Activated T-cell treated with anti-CD3 and anti-CD28 coated beads for 1 hour (primary cell): ENCODE data around the gene GTF3A.
A peak's percentile ranks its signal among the peaks of the same experiment; 100 is the strongest.

Experiments used
- DNase-seq: peaks from one replicate; pipeline ENCODE4 v3.0.0-alpha.2; 2020; ENCODE audit warnings: low read depth

GTF3A gene

GRCh38 chr13:27448308-27448707 lies 23.9 kb downstream of the GTF3A start:
- no peak for DNase-seq

DNA sequence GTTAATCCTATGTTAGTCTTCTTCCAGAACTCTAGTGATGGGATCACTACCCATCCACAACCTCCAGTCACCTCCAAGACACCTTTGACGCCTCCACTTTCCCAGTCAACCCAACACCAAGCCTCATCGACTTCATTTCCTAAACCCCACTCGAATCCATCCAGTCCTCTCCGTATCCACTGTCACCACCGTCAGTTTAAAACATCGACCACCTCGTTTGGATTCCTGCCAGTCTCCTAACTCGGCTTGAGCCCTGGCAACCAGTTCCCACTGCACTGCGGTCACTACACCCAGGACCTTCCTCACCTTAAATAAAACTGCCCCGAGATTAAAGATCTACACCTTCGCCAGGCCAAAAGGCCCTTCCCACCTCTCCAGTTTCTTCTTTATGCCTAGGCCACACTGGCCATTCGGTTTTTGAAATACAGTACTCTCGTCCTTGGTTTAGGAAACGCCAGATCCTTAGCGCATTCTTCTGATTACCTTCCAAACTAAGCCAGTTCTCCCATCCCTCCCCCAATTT lies 24.7 kb downstream of the GTF3A start:
- no peak for DNase-seq

GRCh38 chr13:27449936-27450828 lies 25.8 kb downstream of the GTF3A start, which contains the start of gene MTIF3:
TSS of gene MTIF3 (minus strand) at chr13:27450564. CDS start at chr13:27440448, 10,116 bp downstream.
- DNase-seq, result peak; percentile 97

GRCh38 chr13:27450921-27451471 lies 26.6 kb downstream of the GTF3A start:
- DNase-seq, result no peak

DNA sequence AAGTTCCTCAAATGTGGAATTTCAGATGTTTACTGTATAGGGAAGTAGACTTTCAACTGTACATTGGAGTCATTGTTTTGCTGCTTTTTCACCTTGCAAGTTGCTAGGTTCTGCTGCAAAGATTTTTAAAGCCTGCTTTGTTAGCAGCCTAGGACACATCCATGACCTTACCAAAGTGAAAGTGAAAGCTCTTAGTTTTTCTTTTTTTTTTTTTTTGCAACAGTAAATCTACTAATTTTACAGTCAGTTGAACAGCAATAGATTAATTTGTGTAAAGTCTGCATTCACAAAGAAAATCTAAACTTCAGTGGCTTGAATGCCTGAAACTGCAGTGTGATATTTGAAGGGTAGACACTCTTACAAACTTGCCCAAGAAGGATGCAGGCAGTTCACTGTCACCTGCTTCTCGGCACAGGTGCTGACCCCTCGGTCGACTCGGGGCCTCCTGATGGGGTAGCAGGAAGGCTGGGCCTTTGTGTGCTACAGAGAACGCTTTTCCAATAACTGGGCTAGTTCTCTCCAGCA lies 31.0 kb downstream of the GTF3A start:
- DNase-seq, result no peak

DNA sequence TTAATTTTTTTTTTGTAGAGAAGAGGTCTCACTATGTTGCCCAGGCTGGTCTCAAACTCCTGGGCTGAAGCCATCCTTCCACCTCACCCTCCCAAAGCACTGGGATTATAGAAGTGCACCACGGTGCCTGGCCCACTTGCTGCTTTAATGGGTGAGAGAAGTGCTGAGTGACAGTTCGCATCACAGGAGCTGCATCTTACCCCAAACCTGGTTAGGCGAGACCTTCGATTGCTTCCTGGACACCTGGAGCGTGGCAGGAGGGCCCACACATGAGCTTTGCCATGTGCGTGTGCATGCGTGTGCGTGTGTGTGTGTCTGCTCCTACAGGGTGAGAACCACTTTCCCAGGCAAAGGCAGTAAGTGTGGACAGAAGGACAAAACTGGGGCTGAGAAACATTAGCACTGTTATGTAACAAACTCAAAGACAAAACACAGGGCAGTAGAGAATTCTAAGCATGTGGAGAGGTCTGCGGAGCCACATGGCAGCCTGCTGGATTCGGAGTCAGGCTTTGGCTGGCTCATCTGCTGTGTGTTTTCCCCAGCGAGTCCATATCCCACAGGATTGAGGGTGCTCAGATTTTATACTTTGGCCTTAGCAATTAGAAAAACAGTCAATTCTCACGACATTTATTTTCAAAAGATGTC lies 37.6 kb downstream of the GTF3A start:
- DNase-seq, result no peak

- DNase-seq, result no peak
Observed at GRCh38 chr13:27463500-27463899, 39.1 kb downstream of the GTF3A start.

GRCh38 chr13:27465611-27466010 lies 41.2 kb downstream of the GTF3A start:
- DNase-seq, result no peak

- no peak for DNase-seq
Observed at GRCh38 chr13:27466513-27466912, 42.1 kb downstream of the GTF3A start.

- no peak for DNase-seq
Observed at GRCh38 chr13:27470075-27470820, 45.8 kb downstream of the GTF3A start.

GRCh38 chr13:27472441-27472840 lies 48.0 kb downstream of the GTF3A start:
- DNase-seq, result no peak

DNA sequence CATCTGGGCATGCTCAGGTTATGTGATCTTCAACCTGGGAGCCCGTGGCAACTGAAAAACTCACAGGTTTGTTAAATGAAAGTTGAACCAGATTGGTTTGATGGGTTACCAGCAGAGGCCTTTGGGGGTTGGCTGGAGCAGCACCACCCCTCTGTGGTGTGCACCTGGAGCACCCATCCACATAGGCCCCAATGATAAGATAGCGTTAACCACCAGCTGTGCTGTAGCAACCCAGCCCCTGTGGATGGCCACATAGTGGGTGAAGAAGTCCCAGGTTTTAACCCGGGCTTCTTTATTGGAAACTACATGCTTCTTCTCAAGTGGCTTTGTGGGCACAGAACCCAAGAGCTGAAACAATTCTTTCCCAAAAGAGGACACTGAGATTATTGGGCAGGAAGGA lies 48.5 kb downstream of the GTF3A start:
- DNase-seq, result no peak

- DNase-seq, result no peak
Observed at GRCh38 chr13:27474751-27475268, 50.4 kb downstream of the GTF3A start.

DNA sequence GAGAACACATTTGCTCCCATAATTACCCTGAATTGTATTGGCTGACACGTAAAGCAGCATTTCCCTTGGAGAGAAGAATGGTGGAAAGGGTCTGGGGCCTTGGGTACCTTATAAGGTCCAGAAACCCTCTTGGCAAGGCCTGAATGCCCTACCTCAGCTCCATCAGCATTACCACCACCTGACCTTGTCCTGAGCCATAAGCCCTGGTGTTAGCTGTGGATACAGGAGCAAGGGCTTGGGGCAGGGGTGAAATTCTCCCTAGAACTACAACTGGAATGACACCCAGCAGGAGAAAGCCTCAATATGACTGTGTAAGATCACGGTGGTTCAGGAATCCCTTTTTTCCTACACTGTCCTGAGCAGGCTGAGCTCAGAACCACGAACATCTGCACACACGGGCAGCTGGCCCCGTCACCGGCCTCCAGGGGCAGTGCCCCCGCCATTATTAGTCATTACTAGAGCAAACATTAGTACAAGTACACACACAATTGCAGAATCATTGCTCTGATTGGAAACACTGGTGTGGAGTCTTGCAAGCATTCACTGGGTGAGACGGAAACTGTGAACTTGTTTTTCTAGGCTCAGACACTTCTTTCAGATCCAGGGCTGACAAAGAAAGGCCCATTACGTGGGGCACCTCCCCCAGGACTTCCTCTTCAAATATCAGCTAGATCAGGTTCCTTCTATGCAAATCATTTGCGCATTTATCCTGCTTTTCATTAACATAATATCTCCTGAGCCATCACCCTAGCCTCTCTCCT lies 52.7 kb downstream of the GTF3A start:
- DNase-seq, result no peak

DNA sequence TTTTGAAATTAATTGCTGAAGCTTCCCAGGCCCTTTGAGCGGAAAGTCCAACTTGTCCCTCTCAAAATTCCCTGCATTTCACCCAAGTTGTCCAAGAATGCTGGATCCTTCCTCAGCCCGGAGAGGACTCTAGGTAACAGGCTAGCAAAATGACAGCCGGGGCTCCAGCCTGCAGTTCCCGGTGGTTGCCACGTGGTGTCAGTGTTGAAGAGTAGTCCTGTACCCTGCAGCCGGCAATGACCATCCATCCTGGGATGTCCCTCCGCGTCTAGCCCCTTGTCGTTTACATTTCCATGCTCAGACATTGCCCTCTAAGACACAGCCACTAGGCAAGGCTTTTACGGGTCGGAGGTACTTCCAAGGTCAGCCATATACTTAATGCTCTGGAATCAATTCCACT lies 57.3 kb downstream of the GTF3A start:
- no peak for DNase-seq

DNA sequence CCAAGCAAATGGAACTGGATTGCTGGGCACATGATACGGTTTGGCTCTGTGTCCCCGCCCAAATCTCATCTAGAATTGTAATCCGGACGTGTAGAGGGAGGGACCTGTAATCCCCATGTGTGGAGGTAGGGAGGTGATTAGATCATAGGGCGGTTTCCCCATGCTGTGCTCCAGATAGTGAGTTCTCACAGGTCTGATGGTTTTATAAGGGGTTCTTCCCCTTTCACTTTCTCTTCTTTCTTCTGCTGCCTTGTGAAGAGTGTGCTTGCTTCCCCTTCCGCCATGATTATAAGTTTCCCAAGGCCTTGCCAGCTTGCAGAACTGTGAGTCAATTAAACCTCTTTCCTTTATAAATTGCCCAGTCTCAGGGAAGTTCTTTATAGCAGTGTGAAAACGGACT lies 58.6 kb downstream of the GTF3A start:
- no peak for DNase-seq

GRCh38 chr13:27483421-27483820 lies 59.0 kb downstream of the GTF3A start:
- no peak for DNase-seq
